Measurements from ENCODE around the gene GRK5.

GRCh38 chr10:119454316-119454715 lies 246.9 kb downstream of the GRK5 start:
- no peak for TF ChIP-seq POLR2AphosphoS5 (IDR thresholded peaks at IDR 0.05; ENCODE audit: low read depth, low read length)
- TF ChIP-seq POLR2A (IDR thresholded peaks at IDR 0.05; ENCODE audit: low read depth, low read length): no peak
- no peak for TF ChIP-seq PAX5 (IDR thresholded peaks at IDR 0.05; ENCODE audit: insufficient read depth, low read length, severe bottlenecking)
- TF ChIP-seq POU2F2 (IDR thresholded peaks at IDR 0.05; ENCODE audit: low read depth, low read length): no peak
- TF ChIP-seq TAF1 (IDR thresholded peaks at IDR 0.05; ENCODE audit: low read depth, low read length): no peak
